Panc1 (cell line): ENCODE data around the gene DR1. TPM values are rescaled to one million over a fixed set of nuclear protein-coding genes. Genes with fewer than 3 reads are reported as not detected.

ENCODE experiments used
- ATAC-seq: fragments of 200-7000 bp; cut with Tn5 transposase; 2 replicates; pipeline ENCODE4 v1.9.1; 2020; ENCODE audit warnings: mild to moderate bottlenecking, moderate library complexity
- BruUV-seq: library from RNA; stranded (reverse); fragments of 400-500 nt; replicated peaks from 2 replicates; lab custom pipeline; 2021; lab: Mats Ljungman, UMichigan
- CTCF ChIA-PET: fragments of 300-600 bp; sonication (Branson Sonifier 250); formaldehyde crosslinking; loops from one replicate; lab custom pipeline; 2022; ENCODE audit warnings: antibody characterized with exemption; lab: Charles Lee
- POLR2A ChIA-PET: fragments of 300-600 bp; sonication (Branson Sonifier 250); formaldehyde crosslinking; loops from one replicate; lab custom pipeline; 2022; ENCODE audit warnings: antibody characterized with exemption; lab: Charles Lee
- DNase-seq: peaks from one replicate; pipeline ENCODE4 v3.0.0-alpha.2; 2010; ENCODE audit warnings: low read depth, low spot score
- H3K27ac ChIP-seq: 2 replicates; pipeline ENCODE4 v1.5.1; 2011; ENCODE audit warnings: mild to moderate bottlenecking, low read length, inconsistent platforms
- H3K27me3 ChIP-seq: fragments of 200-500 bp; sonication (Bioruptor generic); 2 replicates; pipeline ENCODE4 v1.6.0; 2014; ENCODE audit warnings: low read length, inconsistent platforms; ENCODE audit not compliant: control insufficient read depth, insufficient read depth
- H3K36me3 ChIP-seq: fragments of 200-500 bp; sonication (Bioruptor generic); 2 replicates; pipeline ENCODE4 v1.5.1; 2014; ENCODE audit warnings: inconsistent platforms, mild to moderate bottlenecking, low read length, moderate library complexity; ENCODE audit not compliant: control insufficient read depth, insufficient read depth
- H3K4me1 ChIP-seq: 2 replicates; pipeline ENCODE4 v1.5.1; 2011; ENCODE audit warnings: inconsistent platforms, mild to moderate bottlenecking, low read length, moderate library complexity; ENCODE audit not compliant: control insufficient read depth, insufficient read depth
- H3K4me3 ChIP-seq, 2 experiments: 2 replicates each; pipeline ENCODE4 v1.5.1; 2011 to 2012; ENCODE audit warnings: low read depth in 2 of 2, low read length in 2 of 2, mild to moderate bottlenecking in 2 of 2, inconsistent platforms in 1 of 2, moderate library complexity in 1 of 2
- H3K9me3 ChIP-seq: fragments of 200-500 bp; sonication (Bioruptor generic); 2 replicates; pipeline ENCODE4 v1.5.1; 2014; ENCODE audit warnings: low read depth, mild to moderate bottlenecking, inconsistent platforms, low read length, moderate library complexity; ENCODE audit not compliant: control insufficient read depth, insufficient read depth
- CTCF ChIP-seq: fragments of 450-650 bp; IDR thresholded peaks from 2 replicates; pipeline ENCODE4 v1.5.1; 2017; ENCODE audit warnings: mild to moderate bottlenecking
- POLR2AphosphoS5 ChIP-seq: IDR thresholded peaks from 2 replicates; pipeline ENCODE4 v1.6.1; 2012; ENCODE audit warnings: mild to moderate bottlenecking, low read depth, low read length, moderate library complexity
- REST ChIP-seq, 2 experiments: IDR thresholded peaks; 2 replicates each; pipeline ENCODE4 v1.6.1; 2011 to 2012; ENCODE audit warnings: low read depth in 2 of 2, control low read depth in 1 of 2, low read length in 1 of 2, mild to moderate bottlenecking in 1 of 2, moderate library complexity in 1 of 2; ENCODE audit not compliant: insufficient read depth in 1 of 2
- SIN3A ChIP-seq: IDR thresholded peaks from 2 replicates; pipeline ENCODE4 v1.6.1; 2012; ENCODE audit warnings: low read depth, mild to moderate bottlenecking, low read length, moderate library complexity, borderline replicate concordance; ENCODE audit not compliant: insufficient read depth
- TCF7L2 ChIP-seq: IDR thresholded peaks from 2 replicates; pipeline ENCODE4 v1.6.1; 2011; ENCODE audit warnings: mild to moderate bottlenecking, low read depth, low read length, inconsistent platforms
- in situ Hi-C: cut with HindIII; loops from 2 replicates; pipeline ENCODE4 v1.10.0; 2016; ENCODE audit warnings: low sequenced_read_pairs, low pct_unique_long_range_greater_than_20kb
- intact Hi-C: fragments of 100-400 bp; cut with micrococcal nuclease; formaldehyde crosslinking; loops from one replicate; pipeline ENCODE4 v1.10.0; 2022; ENCODE audit not compliant: unreplicated experiment
- total RNA-seq: library from RNA; stranded (reverse); gene quantifications from one replicate; pipeline ENCODE4 v1.2.1, GENCODE V29; 2021; ENCODE audit not compliant: unreplicated experiment

The DR1 gene
- total RNA-seq, 1 experiment from 2014 or later = 39.0 TPM

- peak; percentile 58; the same call in 1 of the 2 replicates for ATAC-seq
- intact Hi-C loops = loop anchor here (5.0 to 10.0 kb wide), 2 partner anchors 282 to 550 kb away; no protein-coding TSS in a partner anchor
- BruUV-seq = no TSS peak
Observed at GRCh38 chr1:93304716-93305138, 41.0 kb upstream of the DR1 start.

GRCh38 chr1:93306920-93307319 is 38.8 kb upstream of the DR1 start:
- ATAC-seq (no peak), DNase-seq (no peak)
- TF ChIP-seq CTCF (no peak), SIN3A (no peak), POLR2AphosphoS5 (no peak), REST (IDR thresholded peaks at IDR 0.05; ENCODE audit: insufficient read depth in 1 of 2, low read depth in 2 of 2, low read length in 1 of 2) (no peak), TCF7L2 (no peak)
- no peaks in the 10 kb centered on the region for H3K4me1 ChIP-seq
- no peaks in the 10 kb centered on the region for H3K27me3 ChIP-seq
- no peak overlapping the region for H3K4me3 ChIP-seq
- no peaks in the 10 kb centered on the region for H3K9me3 ChIP-seq
- no peaks in the 10 kb centered on the region for H3K36me3 ChIP-seq
- POLR2A ChIA-PET = no interaction called here
- BruUV-seq = no TSS peak
- CTCF ChIA-PET = no interaction called here
- intact Hi-C loops = loop anchor here (10.0 kb wide), 1 partner anchor 548 kb away; no protein-coding TSS in a partner anchor
- H3K27ac ChIP-seq = no peak overlapping the region
- in situ Hi-C loops = no loop called here

More at GRCh38 chr1:93304716-93305138, 41.0 kb upstream of the DR1 start:
- H3K36me3 ChIP-seq = no peaks in the 10 kb centered on the region; the same call in 1 of the 2 replicates
- no peaks in the 10 kb centered on the region for H3K27me3 ChIP-seq
- no peaks in the 10 kb centered on the region for H3K9me3 ChIP-seq
- peak; percentile 28 for DNase-seq
- POLR2A ChIA-PET = interaction anchor here (0.7 kb wide), 1 partner anchor 58 kb away, joined by 6 read pairs; no protein-coding TSS in a partner anchor
- CTCF ChIA-PET = interaction anchor here (0.6 to 1.3 kb wide), 7 partner anchors 41 to 508 kb away, joined by 3 to 11 read pairs (median 4); partner anchors contain the start of genes DR1 and MTF2
- no peaks in the 10 kb centered on the region for H3K4me1 ChIP-seq
- no peak overlapping the region for H3K4me3 ChIP-seq
- in situ Hi-C loops = no loop called here
- H3K27ac ChIP-seq = no peak overlapping the region
- TF ChIP-seq POLR2AphosphoS5 = no peak
- TF ChIP-seq CTCF = peak; percentile 78; the same call in 1 of the 2 replicates
